Vagina (tissue), 2 donors: ENCODE data around the gene RDH8.

ENCODE experiments used
- POLR2A ChIP-seq, 2 donors: fragments of 450-650 bp; IDR thresholded peaks; one replicate each; pipeline ENCODE4 v1.6.1; 2017; ENCODE audit warnings: antibody characterized with exemption in 2 of 2, mild to moderate bottlenecking in 2 of 2, moderate library complexity in 2 of 2
- TF ChIP-seq, protein P1 (sequence below), 3 experiments: fragments of 450-650 bp in 2 of 3; fragments of 200-600 bp in 1 of 3; sonication (generic) in 1 of 3; IDR thresholded peaks; one replicate each; pipeline ENCODE4 v1.5.1; 2017 to 2019; ENCODE audit warnings: antibody characterized with exemption in 3 of 3, mild to moderate bottlenecking in 2 of 3, moderate library complexity in 2 of 3

DNA sequence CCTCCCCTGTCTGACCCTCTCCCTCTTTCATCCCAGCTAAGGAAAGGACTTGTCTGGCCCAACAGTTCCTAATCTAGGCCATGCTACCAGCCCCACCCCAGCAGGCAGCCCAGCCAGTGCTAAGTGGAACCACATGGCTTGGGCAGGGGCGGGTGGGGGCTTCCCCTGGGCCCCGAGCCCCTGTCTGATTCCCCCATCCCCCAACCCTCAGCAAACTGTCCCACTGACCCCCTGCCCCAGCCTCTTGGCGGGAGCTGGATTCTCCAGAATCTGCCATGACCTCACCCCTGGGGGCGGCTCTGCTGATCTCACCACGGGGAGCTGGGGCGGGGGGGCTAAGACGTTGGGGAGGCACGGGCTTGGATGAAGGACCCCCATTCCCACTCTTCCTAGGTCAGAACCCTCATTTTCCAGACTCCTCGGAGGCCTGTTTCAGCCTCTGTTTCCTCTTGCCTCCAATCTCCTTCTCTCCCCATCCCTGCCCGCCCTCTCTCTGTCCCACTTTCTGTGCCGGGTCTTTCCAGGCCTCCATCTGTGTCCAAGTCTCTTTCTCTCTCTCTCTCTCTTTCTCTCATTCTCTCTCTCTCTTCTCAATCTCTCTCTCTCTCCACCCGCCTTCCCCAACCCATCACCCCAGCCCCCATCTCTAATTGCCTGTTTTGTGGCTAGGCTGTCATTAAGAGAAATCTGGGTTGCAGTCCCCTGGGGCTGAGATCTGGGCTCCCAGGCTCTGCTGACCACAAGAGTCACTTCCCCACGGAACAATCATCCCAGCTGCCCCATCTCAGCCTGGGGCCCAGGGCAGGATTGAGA lies 5.7 kb upstream of the RDH8 start:
- TF ChIP-seq, protein P1, sequence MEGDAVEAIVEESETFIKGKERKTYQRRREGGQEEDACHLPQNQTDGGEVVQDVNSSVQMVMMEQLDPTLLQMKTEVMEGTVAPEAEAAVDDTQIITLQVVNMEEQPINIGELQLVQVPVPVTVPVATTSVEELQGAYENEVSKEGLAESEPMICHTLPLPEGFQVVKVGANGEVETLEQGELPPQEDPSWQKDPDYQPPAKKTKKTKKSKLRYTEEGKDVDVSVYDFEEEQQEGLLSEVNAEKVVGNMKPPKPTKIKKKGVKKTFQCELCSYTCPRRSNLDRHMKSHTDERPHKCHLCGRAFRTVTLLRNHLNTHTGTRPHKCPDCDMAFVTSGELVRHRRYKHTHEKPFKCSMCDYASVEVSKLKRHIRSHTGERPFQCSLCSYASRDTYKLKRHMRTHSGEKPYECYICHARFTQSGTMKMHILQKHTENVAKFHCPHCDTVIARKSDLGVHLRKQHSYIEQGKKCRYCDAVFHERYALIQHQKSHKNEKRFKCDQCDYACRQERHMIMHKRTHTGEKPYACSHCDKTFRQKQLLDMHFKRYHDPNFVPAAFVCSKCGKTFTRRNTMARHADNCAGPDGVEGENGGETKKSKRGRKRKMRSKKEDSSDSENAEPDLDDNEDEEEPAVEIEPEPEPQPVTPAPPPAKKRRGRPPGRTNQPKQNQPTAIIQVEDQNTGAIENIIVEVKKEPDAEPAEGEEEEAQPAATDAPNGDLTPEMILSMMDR (IDR thresholded peaks at IDR 0.05), result no peak
- TF ChIP-seq POLR2A (IDR thresholded peaks at IDR 0.05), result no peak
